Activated naive CD8-positive, alpha-beta T cell (primary cell): ENCODE results near the gene MED31.
A peak's percentile ranks its signal among the peaks of the same experiment; 100 is the strongest.

Experiments
- H3K27ac Mint-ChIP-seq: one replicate; pipeline ENCODE4 v1.8.0; 2021; ENCODE audit warnings: mixed read lengths
- H3K27me3 Mint-ChIP-seq: one replicate; pipeline ENCODE4 v1.8.0; 2021; ENCODE audit warnings: mixed read lengths
- H3K36me3 Mint-ChIP-seq: one replicate; pipeline ENCODE4 v1.8.0; 2021; ENCODE audit warnings: mixed read lengths
- H3K4me1 Mint-ChIP-seq: one replicate; pipeline ENCODE4 v1.8.0; 2021; ENCODE audit warnings: low read depth, mixed read lengths
- H3K4me3 Mint-ChIP-seq: one replicate; pipeline ENCODE4 v1.8.0; 2021; ENCODE audit warnings: mild to moderate bottlenecking, mixed read lengths
- H3K9me3 Mint-ChIP-seq: one replicate; pipeline ENCODE4 v1.8.0; 2021; ENCODE audit warnings: low read depth, mixed read lengths

The MED31 gene

GRCh38 chr17:6651919-6652452 lies 581 bp upstream of the MED31 start:
- H3K36me3 Mint-ChIP-seq: peaks cover 3% of the 10 kb centered on the region
- no peak overlapping the region for H3K27ac Mint-ChIP-seq
- H3K27me3 Mint-ChIP-seq: no peaks in the 10 kb centered on the region
- H3K9me3 Mint-ChIP-seq: no peaks in the 10 kb centered on the region
- H3K4me1 Mint-ChIP-seq: peaks cover 60% of the 10 kb centered on the region
- H3K4me3 Mint-ChIP-seq: peak overlapping the region; percentile 72

GRCh38 chr17:6648181-6648580 lies 3.2 kb downstream of the MED31 start:
- no peaks in the 10 kb centered on the region for H3K27me3 Mint-ChIP-seq
- H3K27ac Mint-ChIP-seq: peak overlapping the region; percentile 54
- peaks cover 71% of the 10 kb centered on the region for H3K4me1 Mint-ChIP-seq
- peaks cover 5% of the 10 kb centered on the region for H3K36me3 Mint-ChIP-seq
- no peaks in the 10 kb centered on the region for H3K9me3 Mint-ChIP-seq
- peak overlapping the region; percentile 9 for H3K4me3 Mint-ChIP-seq

- no peaks in the 10 kb centered on the region for H3K27me3 Mint-ChIP-seq
- H3K9me3 Mint-ChIP-seq: no peaks in the 10 kb centered on the region
- peak overlapping the region; percentile 75 for H3K27ac Mint-ChIP-seq
- H3K36me3 Mint-ChIP-seq: peaks cover 8% of the 10 kb centered on the region
- peaks cover 67% of the 10 kb centered on the region for H3K4me1 Mint-ChIP-seq
- H3K4me3 Mint-ChIP-seq: peak overlapping the region; percentile 20
Measured at GRCh38 chr17:6643451-6644125, 7.8 kb downstream of the MED31 start.

- Mint-ChIP-seq H3K27me3 (no peaks in the 10 kb centered on the region), H3K9me3 (no peaks in the 10 kb centered on the region), H3K4me3 (peak overlapping the region; percentile 97), H3K4me1 (peaks cover 64% of the 10 kb centered on the region), H3K27ac (peak overlapping the region; percentile 75), H3K36me3 (peaks cover 8% of the 10 kb centered on the region)
Measured at GRCh38 chr17:6642592-6642991, 8.8 kb downstream of the MED31 start.

GRCh38 chr17:6641247-6641863 lies 10.1 kb downstream of the MED31 start:
- Mint-ChIP-seq H3K4me3 (peak overlapping the region; percentile 97), H3K36me3 (peaks cover 8% of the 10 kb centered on the region), H3K9me3 (no peaks in the 10 kb centered on the region), H3K27me3 (no peaks in the 10 kb centered on the region), H3K27ac (peak overlapping the region; percentile 97), H3K4me1 (peaks cover 56% of the 10 kb centered on the region)

- Mint-ChIP-seq H3K4me3 (peak within 1 kb of the TSS; percentile 97), H3K4me1 (peaks cover 53% of the 10 kb centered on the region), H3K27me3 (no peaks in the 10 kb centered on the region), H3K36me3 (peaks cover 8% of the 10 kb centered on the region), H3K27ac (peak within 1 kb of the TSS; percentile 97), H3K9me3 (no peaks in the 10 kb centered on the region)
Measured at GRCh38 chr17:6640536-6641246, 10.7 kb downstream of the MED31 start, which contains the start of the genes KIAA0753 and TXNDC17. KIAA0753 (minus strand) TSS chr17:6640711; CDS start chr17:6635103, 5,608 bp downstream. TXNDC17 (plus strand) TSS chr17:6641060; CDS start chr17:6641083, 23 bp downstream.

- Mint-ChIP-seq H3K36me3 (peaks cover 10% of the 10 kb centered on the region), H3K27ac (peak overlapping the region; percentile 97), H3K9me3 (no peaks in the 10 kb centered on the region), H3K4me1 (peaks cover 49% of the 10 kb centered on the region), H3K27me3 (no peaks in the 10 kb centered on the region), H3K4me3 (peak overlapping the region; percentile 97)
Measured at GRCh38 chr17:6639586-6640535, 11.5 kb downstream of the MED31 start.

- peaks cover 7% of the 10 kb centered on the region for H3K36me3 Mint-ChIP-seq
- H3K4me1 Mint-ChIP-seq: peaks cover 42% of the 10 kb centered on the region
- H3K4me3 Mint-ChIP-seq: peak overlapping the region; percentile 97
- no peaks in the 10 kb centered on the region for H3K9me3 Mint-ChIP-seq
- no peaks in the 10 kb centered on the region for H3K27me3 Mint-ChIP-seq
- H3K27ac Mint-ChIP-seq: peak overlapping the region; percentile 58
Measured at GRCh38 chr17:6639014-6639585, 12.3 kb downstream of the MED31 start.

GRCh38 chr17:6638046-6638908 lies 13.1 kb downstream of the MED31 start:
- Mint-ChIP-seq H3K27ac (no peak overlapping the region), H3K4me3 (peak overlapping the region; percentile 59), H3K27me3 (no peaks in the 10 kb centered on the region), H3K4me1 (peaks cover 35% of the 10 kb centered on the region), H3K9me3 (no peaks in the 10 kb centered on the region), H3K36me3 (peaks cover 14% of the 10 kb centered on the region)

- peaks cover 18% of the 10 kb centered on the region for H3K36me3 Mint-ChIP-seq
- H3K4me3 Mint-ChIP-seq: no peak overlapping the region
- no peak overlapping the region for H3K27ac Mint-ChIP-seq
Measured at GRCh38 chr17:6637458-6637840, 14.0 kb downstream of the MED31 start.

GRCh38 chr17:6636616-6637457 lies 14.6 kb downstream of the MED31 start:
- Mint-ChIP-seq H3K36me3 (peaks cover 18% of the 10 kb centered on the region), H3K4me3 (no peak overlapping the region), H3K27ac (no peak overlapping the region), H3K4me1 (peaks cover 28% of the 10 kb centered on the region), H3K27me3 (no peaks in the 10 kb centered on the region), H3K9me3 (no peaks in the 10 kb centered on the region)

More at GRCh38 chr17:6637458-6637840, 14.0 kb downstream of the MED31 start:
- no peaks in the 10 kb centered on the region for H3K27me3 Mint-ChIP-seq
- H3K4me1 Mint-ChIP-seq: peaks cover 33% of the 10 kb centered on the region
- H3K9me3 Mint-ChIP-seq: no peaks in the 10 kb centered on the region

- Mint-ChIP-seq H3K9me3 (no peaks in the 10 kb centered on the region), H3K4me1 (peaks cover 28% of the 10 kb centered on the region), H3K4me3 (no peak overlapping the region), H3K27ac (no peak overlapping the region), H3K36me3 (peaks cover 19% of the 10 kb centered on the region), H3K27me3 (no peaks in the 10 kb centered on the region)
Measured at GRCh38 chr17:6636105-6636504, 15.3 kb downstream of the MED31 start.
